ENCODE measurements around the gene TMEM256.
A peak's percentile ranks its signal among the peaks of the same experiment; 100 is the strongest.

TMEM256 gene

DNA sequence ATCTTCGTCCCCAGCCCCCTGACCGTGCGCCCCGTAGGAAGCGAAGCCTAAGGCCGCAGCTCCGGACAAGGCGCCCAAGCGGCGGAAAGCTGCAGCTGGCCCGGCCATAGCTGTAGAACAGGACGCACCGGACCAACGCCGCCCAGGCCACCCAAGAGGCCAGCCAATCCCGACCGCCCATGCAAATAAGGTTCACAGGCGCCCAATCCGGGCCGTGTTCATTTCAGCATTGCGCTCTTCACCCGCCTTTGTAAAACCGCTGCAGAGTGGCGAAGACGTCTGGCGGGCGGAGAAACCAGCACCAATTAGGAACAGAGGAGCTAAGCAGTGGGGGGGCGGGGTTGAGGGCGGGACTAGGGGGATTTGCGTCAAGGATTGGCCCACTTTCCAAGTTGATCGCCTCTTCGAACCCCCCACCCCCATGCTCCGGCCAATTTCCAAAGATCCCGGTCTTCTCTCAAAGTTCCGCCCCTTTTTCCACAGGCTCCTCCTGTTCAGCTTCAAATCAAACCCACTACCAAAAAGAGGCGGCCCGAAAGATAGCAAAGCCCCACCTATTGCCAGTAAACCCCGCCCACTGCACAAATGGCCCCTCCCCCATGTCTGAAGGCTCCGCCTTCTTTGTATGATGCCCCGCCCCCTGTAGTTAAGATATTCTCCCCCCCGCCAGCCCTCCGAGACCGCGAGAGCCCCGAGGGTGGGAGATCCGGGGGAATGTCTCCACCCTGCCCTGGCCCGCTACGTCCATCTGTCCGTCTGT, at the start of gene TMEM256:
TMEM256 (minus strand) TSS at position 121 of the 760 bp plus-strand sequence; CDS start at position 108, 13 bp downstream.
- peak; percentile 99 for DNase-seq (ENCODE audit: low read depth)

DNA sequence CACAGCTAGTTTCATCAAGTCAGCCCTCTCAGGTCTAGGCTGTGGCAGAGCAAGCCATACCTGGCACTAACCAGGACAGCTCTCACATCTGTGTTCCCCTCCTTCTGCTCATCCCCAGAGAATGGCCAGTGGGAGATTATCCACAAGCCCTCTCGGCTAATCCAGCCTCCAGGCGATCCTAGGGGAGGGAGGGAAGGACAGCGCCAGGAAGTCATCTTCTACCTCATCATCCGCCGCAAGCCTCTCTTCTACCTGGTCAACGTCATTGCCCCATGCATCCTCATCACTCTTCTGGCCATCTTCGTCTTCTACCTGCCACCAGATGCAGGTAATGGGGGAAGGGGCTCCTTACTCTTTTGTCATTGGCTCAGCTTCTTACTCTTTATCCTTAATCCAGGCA, 44.6 kb upstream of the TMEM256 start:
- DNase-seq (ENCODE audit: low read depth), result no peak

DNA sequence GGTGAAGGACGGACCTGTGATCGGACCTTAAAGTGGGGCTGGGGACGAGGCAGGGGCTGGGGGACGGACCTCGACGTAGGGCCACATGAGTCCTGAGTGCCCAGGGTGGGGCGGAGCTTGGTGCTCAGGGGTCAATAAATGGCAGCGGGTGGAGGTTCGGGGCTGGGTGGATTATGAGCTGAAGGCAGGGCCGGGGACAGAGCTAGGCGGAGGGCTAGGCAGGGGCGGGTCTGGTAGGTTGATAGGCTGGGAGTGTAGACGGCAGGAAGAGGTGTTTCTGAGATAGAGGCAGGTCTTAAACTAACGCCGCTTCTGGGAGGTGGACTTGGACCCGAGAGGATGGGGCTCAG, 41.7 kb upstream of the TMEM256 start:
- DNase-seq (ENCODE audit: low read depth), result no peak

DNA sequence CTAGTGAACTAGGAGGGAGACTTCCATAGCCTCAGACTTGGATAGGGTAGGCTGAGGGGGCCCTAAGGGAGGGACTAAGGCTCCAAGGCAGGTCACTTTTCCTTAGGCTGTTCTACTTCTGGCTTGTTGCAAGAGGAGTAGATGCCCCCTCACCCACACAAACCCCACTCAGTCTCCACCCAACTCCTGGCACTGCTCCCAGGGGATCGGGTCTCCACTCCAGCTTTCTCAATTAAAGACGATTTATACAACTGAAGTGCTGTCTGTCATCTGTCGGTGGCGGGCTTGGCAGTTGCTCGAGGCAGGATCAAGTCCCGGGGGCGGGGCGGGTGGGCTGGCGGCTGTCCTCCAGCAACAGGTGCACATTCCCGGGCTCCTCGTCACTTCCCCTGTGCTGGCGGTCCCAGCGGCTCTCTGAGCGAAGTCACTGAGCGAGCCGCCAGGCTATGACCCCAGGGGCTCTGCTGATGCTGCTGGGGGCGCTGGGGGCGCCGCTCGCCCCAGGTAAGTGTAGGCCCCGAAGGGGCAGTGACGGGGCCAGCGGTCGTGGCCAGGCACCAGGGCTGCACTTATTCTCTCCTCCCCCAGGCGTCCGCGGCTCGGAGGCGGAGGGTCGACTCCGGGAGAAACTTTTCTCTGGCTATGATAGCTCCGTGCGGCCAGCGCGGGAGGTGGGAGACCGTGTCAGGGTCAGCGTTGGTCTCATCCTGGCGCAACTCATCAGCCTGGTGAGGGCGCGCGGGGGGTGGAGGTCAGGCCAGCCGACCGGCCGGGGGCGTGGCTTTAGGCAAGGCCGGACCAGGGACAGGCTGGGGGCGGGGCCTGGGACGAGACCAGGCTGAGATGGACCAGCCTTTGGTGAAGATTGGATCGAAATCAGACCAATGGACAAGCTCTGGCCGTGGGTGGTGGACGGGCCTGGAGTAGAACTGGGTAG, 41.1 kb upstream of the TMEM256 start, which contains the start of gene CHRNB1:
CHRNB1 (plus strand) TSS at position 380 of the 937 bp plus-strand sequence; CDS start at position 447, 67 bp downstream.
- peak; percentile 42 for DNase-seq (ENCODE audit: low read depth)

DNA sequence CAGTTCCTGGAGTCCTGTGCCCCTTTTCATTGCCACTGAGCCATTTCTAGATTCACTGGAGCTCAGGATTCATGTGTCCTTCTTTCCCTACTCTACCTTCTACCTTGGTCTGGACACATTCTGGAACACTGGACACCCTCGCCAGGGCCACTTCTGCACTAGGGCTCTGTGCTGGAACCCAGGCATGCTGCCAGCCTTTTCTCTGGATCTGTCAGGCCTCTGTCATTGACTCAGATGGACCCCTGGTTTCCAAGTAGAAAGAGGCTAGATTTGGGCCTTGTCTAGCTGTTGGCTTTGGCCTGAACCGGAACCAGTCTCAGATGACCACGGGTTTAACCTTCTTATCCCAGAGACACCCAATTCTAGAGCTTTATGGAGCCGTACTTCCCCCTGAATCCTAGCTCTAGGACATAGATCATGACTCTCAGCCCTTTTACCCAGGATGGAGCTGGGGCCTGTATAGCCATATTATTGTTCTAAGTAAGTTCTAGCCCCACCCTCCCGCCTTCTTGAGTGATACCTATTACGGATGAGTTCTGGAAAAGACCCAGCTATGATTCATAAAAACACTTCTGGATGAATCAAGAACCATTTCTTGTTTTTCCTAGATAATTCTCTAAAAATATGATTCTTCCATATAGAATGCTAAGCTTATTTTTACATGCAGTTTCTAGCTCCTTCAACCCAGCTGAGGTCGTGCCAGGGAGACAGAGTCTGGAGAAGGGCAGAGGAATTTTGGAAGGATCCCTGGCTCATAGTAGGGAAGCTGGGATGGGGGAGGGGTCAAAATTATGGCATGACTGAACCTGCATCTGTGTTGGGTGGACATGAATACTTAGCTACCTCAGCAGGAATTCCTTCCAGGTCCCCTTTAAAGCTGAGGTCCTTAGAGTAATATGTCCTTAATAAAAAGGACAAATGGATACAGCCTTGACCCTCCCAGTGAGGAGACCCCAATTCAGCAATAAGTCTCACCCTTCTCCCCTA, 39.9 kb upstream of the TMEM256 start:
- DNase-seq (ENCODE audit: low read depth), result peak; percentile 78

DNA sequence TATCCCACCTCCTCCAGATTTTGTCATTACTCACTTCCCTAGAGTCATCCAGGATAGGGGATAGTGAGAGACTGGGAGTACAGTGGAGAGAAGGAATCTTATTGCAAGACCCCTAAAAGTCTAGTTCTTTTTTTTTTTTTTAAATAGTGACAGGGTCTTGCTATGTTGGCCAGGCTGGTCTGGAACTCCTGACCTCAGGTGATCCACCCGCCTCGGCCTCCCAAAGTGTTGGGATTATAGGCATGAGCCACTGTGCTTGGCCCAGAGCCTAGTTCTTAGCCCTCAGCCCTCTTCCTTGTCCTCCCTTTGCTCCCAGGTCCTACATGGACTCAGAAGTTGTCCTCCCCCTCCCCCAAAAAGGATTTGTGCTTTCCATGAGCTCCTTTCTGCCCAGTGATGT, 38.2 kb upstream of the TMEM256 start:
- DNase-seq (ENCODE audit: low read depth), result no peak

DNA sequence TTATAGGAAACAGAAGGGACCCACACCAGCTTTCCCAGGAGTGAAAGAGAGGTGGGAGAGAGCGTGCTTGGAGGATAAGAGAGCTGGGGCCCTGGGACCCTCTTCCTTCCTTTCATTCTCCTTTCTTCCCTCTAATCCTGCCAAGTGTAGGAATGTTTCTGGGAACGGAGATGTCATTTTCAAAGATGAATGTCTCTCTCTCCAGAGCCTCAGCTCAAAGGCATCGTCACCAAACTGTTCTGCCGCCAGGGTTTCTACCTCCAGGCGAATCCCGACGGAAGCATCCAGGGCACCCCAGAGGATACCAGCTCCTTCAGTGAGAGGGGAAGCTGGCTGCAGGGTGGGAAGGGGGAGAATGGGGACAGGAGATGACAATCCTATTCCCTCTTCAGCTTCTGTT, 37.4 kb upstream of the TMEM256 start:
- no peak for DNase-seq (ENCODE audit: low read depth)

DNA sequence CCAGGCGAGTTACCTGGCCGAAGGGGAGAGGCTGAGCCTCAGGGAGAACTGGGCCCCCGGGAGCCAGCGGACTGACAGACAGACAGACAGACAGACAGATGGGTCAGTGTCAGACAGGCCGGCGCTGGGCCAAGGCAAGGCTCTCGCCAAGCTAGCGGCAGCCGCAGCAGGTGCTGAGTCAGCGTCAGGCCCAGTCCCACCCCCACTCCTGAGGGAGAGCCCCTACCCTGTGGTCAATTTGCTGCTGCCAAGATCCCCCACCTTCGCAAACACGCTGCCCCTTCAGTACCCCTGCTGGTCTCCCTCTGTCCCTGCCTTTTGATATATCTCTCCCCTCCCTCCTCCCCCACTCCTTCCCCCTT, 36.9 kb upstream of the TMEM256 start:
- DNase-seq (ENCODE audit: low read depth), result peak; percentile 44

DNA sequence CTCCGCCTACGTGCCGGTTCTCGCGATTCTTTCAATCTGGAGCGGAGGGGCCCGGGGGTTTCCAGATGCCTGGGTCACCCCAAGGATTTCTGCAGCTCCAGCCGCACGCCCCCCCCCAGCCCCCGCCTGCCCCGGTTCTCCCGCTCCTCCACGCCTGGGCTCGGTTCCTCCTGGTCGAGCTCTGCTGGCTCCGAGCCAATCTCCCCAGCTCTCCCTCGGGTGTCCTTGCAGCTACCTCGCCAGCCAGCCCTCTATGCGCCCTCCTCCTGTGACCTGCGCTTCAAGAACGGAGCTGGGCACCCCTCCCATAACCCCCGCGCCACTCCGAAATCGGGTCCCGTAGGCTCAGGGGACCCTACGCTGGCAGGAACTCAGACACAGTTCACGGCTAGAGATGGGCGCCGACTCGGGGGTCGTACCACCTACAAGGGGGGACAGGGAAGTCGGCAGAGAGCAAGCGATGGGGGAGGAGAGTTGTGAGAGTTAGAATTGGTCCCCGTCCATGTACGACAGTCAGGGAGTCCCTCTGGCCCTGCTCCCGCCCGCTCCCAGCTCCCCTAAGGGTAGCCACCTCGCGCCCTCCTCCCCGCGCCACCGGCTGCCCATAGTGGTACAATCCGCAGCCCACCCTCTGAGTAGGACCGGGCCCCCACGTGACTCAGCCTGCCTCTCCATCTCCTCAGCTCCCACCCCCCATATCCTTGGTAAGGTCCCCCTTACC, 36.4 kb upstream of the TMEM256 start:
- no peak for DNase-seq (ENCODE audit: low read depth)

DNA sequence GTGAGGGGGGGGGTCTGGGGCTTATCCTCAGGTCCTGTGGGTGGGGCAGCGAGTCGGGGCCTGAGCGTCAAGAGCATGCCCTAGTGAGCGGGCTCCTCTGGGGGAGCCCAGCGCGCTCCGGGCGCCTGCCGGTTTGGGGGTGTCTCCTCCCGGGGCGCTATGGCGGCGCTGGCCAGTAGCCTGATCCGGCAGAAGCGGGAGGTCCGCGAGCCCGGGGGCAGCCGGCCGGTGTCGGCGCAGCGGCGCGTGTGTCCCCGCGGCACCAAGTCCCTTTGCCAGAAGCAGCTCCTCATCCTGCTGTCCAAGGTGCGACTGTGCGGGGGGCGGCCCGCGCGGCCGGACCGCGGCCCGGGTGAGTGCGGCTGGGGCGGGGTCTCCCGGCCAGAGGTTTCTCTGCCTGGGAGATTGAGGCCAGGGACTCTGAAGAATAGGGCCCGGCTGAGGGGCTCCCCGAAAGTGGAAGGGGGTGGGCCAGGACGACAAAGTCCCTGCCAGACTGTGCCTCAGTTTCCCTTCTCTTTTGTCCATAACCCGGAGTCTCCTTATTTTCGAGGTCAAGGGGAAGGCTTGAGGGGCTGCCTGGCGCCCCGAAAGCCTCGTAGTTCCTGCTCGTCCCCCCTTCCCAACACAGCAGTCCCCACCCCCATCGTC, 35.7 kb upstream of the TMEM256 start, which contains the start of gene FGF11:
FGF11 (plus strand) TSS at position 51 of the 651 bp plus-strand sequence; CDS start at position 160, 109 bp downstream.
- no peak for DNase-seq (ENCODE audit: low read depth)

DNA sequence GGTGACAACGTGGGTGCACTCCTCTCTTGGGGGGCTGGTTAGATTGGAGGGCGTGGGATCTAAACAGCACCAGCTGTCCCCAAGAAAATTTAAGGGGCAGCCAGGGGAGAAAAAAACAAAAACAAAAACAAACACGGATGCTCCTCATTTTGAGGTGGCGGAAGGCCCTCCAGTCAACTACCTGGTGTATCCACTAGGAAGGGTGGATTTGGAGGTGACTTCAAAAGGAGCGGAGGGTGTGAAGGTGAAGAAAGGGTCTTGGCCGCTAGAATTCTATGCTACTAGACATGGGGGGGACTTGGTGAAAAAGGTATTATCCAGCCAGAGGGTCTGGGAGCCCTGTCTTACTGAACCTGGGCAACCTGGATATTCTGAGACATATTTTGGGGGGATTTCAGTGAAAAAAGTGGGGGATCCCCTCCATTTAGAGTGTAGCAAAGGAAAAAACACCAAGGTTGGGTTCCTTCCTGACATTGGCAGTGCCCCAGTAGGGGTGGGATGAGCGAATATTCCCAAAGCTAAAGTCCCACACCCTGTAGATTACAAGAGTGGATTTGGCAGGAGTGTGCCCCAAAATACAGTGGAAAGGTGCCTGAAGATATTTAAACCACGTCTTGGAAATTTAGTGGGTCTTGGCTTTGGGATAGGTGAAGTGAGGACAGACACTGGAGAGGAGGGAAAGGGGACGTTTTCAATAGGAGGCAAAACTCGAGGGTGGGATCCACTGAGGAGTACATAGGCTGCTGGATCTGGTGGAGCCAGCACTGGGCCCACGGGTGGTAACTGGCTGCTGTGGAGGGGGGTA, 35.0 kb upstream of the TMEM256 start:
- no peak for DNase-seq (ENCODE audit: low read depth)

DNA sequence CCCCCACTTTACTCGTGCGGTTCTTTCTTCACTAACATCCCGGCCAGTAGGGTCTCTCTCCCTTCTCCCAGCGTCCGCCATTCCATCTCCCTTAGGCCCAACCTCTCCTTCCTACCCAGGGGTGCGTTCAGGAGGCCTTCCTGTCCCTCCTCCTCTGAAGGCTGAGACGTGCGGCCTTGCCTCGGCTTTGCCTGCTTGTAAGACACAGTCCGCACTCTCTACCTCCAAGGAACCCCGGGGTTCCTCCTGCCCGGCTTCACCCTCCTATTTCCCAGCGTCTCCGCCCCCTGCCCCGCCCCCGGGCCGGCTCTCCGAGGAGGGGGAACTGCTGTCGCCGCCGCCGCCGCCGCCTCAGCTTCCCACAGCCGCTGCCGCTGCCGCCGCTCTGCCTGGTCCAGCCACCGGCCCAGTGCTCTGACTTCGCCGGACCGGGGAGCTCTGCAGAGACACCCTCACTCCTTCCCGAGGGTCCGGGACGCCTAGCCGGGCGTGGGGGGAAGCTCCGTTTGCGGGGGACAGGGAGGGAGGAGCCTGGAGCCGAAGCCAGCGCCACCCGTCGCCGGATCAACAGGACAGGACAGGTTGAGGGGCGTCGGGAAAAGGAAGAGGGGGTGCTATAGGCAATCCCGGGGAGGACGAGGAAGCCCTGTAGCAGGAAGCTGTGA, 34.2 kb upstream of the TMEM256 start:
- DNase-seq (ENCODE audit: low read depth), result no peak

DNA sequence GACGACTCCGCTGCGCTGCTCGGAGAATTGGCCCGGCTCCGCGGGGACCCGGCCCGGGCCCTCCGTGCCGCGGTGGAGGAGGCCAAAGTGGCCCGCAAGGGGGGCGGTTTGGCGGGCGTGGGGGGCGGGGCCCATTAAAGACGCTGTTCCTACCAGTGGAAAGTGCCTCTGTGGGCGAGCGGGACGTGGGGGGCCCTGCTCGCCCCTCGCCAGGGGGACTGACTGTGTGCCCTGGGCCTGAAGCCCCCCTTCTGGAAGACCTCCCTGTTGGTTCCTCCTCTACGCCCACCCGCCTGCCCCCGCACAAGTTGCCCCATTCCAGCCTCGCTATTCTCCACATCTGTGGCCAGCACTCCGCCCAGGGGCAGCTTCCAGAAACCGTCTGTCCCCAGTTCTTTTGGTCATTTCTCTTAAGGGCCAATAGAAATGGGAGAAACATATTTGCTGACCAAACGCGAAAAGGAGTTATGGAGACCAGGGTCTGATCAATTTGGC, 33.5 kb upstream of the TMEM256 start:
- no peak for DNase-seq (ENCODE audit: low read depth)

DNA sequence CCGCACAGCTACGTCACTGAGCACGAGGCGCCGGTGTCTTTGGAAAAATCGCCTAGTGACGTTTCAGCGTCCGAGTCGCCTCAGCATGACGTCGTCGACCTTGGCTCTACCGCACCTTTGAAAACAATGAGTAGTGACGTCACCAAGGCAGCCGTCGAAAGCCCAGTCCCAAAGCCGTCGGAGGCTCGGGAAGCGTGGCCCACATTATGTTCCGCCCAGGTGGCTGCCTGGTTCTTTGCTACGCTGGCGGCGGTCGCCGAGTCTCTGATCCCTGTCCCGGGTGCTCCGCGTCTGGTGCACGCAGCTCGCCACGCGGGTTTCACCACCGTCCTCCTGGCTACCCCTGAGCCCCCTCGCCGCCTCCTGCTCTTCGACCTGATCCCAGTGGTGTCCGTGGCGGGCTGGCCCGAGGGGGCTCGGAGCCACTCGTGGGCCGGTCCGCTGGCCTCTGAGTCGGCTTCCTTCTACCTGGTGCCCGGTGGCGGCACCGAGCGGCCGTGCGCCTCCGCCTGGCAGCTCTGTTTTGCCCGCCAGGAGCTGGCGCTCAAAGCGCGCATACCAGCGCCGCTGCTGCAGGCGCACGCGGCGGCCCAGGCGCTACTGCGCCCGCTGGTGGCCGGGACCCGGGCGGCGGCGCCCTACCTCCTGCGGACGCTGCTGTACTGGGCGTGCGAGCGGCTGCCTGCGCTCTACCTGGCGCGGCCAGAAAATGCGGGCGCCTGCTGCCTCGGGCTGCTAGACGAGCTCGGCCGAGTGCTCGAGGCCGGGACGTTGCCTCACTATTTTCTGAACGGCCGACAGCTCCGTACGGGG, 32.9 kb upstream of the TMEM256 start:
- peak; percentile 70 for DNase-seq (ENCODE audit: low read depth)

DNA sequence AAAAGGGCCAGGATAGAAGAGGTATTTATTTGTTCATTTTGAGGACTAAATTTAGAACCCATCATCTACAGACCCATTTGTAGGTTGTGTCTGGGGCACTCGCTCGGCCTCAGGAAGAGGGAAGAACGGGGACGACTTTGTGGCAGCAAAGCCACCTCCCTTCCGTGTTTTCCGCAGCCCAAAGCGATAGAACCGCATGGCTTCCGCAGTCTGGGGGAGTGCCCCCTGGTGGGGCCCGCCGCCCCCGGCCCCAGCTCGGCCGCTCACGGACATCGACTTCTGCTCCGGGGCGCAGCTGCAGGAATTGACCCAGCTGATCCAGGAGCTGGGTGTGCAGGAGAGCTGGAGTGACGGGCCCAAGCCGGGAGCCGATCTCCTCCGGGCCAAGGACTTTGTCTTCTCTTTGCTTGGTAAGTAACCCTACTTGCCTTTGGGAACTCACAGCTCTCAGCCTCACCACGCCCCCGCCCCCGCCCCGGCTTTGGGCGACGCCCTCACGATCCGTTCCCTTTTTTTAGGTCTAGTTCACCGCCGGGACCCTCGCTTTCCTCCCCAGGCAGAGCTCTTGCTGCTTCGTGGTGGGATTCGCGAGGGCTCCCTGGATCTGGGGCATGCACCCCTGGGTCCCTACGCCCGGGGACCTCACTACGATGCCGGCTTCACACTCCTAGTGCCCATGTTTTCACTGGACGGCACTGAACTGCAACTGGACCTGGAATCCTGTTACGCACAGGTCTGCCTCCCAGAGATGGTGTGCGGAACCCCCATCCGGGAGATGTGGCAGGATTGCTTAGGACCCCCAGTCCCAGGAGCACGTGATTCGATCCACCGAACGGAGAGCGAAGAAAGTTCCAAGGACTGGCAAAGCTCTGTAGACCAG, 32.0 kb upstream of the TMEM256 start:
- no peak for DNase-seq (ENCODE audit: low read depth)

DNA sequence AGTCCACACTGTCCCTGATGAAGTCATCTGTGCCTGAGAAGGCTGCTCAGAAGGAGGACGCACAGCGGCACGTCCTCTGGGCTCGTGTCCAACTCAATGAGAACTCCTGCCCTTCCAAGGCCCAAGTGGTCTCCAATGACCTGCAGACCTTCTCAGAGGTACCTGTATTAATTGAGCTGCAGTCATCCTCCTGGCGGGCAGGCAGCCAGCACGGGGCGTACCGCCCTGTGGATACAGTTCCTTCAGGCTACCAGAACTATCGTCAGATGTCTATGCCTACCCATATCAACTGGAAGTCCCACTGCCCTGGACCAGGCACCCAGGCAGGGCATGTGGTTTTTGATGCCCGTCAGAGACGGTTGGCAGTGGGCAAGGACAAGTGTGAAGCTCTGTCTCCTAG, 28.4 kb upstream of the TMEM256 start:
- DNase-seq (ENCODE audit: low read depth), result no peak

DNA sequence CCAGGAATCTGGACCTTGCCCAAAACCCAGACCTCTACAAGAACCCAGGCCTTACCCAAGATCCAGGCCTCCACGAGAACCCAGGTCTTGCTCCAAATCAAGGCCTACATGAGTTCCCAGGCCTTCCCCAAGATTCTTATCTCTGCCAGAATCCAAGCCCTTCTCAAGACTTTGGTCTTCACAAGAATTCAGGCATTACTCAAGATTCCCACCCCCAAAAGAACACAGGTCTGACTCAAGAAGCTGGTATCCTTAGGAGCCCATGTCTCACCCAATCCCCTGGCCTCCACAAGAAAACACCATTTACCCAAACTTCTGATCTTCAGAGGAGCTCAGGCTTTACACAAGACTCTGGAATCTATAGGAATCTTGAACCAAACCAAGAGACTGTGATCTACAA, 27.3 kb upstream of the TMEM256 start:
- DNase-seq (ENCODE audit: low read depth), result peak; percentile 50

All from amniotic epithelial cell (primary cell).